H1 (cell line): ENCODE measurements around the gene MACROD2. TPM values are rescaled to one million over a fixed set of nuclear protein-coding genes. Genes with fewer than 3 reads are reported as not detected.

Experiments
- CEBPB ChIP-seq: IDR thresholded peaks from 2 replicates; pipeline ENCODE4 v1.6.1; 2012; ENCODE audit warnings: low read depth, low read length
- GTF2F1 ChIP-seq: IDR thresholded peaks from 2 replicates; pipeline ENCODE4 v1.6.1; 2012; ENCODE audit warnings: low read depth, low read length, improper control_type of control experiment, borderline replicate concordance
- NANOG ChIP-seq: IDR thresholded peaks from 2 replicates; pipeline ENCODE4 v1.6.1; 2011; ENCODE audit warnings: low read length, low read depth, mild to moderate bottlenecking, inconsistent platforms; ENCODE audit not compliant: insufficient read depth, poor library complexity, severe bottlenecking
- RAD21 ChIP-seq, 2 experiments: IDR thresholded peaks in 1 of 2; conservative IDR thresholded peaks in 1 of 2; 2 replicates each; pipeline ENCODE4 v1.6.1; 2011; ENCODE audit warnings: low read depth in 2 of 2, low read length in 2 of 2, improper control_type of control experiment in 1 of 2, inconsistent platforms in 1 of 2, mild to moderate bottlenecking in 1 of 2, moderate library complexity in 1 of 2
- SRF ChIP-seq: IDR thresholded peaks from 2 replicates; pipeline ENCODE4 v1.6.1; 2011; ENCODE audit warnings: mild to moderate bottlenecking, low read depth, low read length, moderate library complexity
- polyA plus RNA-seq, 7 experiments: library from polyadenylated mRNA; depleted of rRNA in 3 of 7; stranded (reverse) in 5 of 7; unstranded in 2 of 7; fragments of >200 nt in 5 of 7; fragments of 200-250 nt in 2 of 7; gene quantifications; 1 replicate in 5 of 7; 2 replicates in 1 of 7; 4 replicates in 1 of 7; pipeline versions ENCODE4 v1.2.1 to v1.2.3, GENCODE V29; 2011 to 2013; ENCODE audit warnings: missing spikeins in 2 of 7, mixed read lengths in 2 of 7
- total RNA-seq: library from RNA; stranded (reverse); fragmentation: NEBNext Ultra II Directional; extraction: Animal tissue kit (Norgen Biotek cat#: 25700); gene quantifications from 2 replicates; pipeline ENCODE4 v1.2.1, GENCODE V29; 2021
- TF ChIP-seq, protein P1 (sequence below): fragments of 300-600 bp; sonication (generic); IDR thresholded peaks from 2 replicates; pipeline ENCODE4 v1.7.1; 2012; ENCODE audit warnings: low read length, moderate library complexity, mild to moderate bottlenecking, inconsistent platforms; ENCODE audit not compliant: insufficient replicate concordance

The MACROD2 gene
- total and polyA plus RNA-seq, 2 of the 8 experiments (the other 6 are each of a cell fraction or from before 2014, with no cell fraction given) = 0.70 to 3.9 TPM

DNA sequence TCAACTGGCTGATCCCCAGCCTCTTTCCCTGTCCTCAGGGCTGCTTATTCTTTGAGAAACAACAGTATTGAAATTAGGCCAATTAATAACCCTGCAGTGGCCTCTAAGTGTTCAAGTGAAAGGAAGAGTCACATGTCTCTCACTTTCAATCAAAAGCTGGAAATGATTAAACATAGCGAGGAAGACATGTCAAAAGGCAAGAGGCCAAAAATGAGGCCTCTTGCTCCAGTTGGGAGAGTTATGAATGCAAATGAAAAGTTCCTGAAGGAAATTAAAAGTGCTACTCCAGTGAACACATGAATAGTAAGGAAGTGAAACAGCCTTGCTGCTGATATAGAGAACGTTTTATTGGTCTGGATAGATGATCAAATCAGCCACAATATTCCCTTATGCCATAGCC lies 131.5 kb downstream of the MACROD2 start (continued):
- TF ChIP-seq, protein P1, sequence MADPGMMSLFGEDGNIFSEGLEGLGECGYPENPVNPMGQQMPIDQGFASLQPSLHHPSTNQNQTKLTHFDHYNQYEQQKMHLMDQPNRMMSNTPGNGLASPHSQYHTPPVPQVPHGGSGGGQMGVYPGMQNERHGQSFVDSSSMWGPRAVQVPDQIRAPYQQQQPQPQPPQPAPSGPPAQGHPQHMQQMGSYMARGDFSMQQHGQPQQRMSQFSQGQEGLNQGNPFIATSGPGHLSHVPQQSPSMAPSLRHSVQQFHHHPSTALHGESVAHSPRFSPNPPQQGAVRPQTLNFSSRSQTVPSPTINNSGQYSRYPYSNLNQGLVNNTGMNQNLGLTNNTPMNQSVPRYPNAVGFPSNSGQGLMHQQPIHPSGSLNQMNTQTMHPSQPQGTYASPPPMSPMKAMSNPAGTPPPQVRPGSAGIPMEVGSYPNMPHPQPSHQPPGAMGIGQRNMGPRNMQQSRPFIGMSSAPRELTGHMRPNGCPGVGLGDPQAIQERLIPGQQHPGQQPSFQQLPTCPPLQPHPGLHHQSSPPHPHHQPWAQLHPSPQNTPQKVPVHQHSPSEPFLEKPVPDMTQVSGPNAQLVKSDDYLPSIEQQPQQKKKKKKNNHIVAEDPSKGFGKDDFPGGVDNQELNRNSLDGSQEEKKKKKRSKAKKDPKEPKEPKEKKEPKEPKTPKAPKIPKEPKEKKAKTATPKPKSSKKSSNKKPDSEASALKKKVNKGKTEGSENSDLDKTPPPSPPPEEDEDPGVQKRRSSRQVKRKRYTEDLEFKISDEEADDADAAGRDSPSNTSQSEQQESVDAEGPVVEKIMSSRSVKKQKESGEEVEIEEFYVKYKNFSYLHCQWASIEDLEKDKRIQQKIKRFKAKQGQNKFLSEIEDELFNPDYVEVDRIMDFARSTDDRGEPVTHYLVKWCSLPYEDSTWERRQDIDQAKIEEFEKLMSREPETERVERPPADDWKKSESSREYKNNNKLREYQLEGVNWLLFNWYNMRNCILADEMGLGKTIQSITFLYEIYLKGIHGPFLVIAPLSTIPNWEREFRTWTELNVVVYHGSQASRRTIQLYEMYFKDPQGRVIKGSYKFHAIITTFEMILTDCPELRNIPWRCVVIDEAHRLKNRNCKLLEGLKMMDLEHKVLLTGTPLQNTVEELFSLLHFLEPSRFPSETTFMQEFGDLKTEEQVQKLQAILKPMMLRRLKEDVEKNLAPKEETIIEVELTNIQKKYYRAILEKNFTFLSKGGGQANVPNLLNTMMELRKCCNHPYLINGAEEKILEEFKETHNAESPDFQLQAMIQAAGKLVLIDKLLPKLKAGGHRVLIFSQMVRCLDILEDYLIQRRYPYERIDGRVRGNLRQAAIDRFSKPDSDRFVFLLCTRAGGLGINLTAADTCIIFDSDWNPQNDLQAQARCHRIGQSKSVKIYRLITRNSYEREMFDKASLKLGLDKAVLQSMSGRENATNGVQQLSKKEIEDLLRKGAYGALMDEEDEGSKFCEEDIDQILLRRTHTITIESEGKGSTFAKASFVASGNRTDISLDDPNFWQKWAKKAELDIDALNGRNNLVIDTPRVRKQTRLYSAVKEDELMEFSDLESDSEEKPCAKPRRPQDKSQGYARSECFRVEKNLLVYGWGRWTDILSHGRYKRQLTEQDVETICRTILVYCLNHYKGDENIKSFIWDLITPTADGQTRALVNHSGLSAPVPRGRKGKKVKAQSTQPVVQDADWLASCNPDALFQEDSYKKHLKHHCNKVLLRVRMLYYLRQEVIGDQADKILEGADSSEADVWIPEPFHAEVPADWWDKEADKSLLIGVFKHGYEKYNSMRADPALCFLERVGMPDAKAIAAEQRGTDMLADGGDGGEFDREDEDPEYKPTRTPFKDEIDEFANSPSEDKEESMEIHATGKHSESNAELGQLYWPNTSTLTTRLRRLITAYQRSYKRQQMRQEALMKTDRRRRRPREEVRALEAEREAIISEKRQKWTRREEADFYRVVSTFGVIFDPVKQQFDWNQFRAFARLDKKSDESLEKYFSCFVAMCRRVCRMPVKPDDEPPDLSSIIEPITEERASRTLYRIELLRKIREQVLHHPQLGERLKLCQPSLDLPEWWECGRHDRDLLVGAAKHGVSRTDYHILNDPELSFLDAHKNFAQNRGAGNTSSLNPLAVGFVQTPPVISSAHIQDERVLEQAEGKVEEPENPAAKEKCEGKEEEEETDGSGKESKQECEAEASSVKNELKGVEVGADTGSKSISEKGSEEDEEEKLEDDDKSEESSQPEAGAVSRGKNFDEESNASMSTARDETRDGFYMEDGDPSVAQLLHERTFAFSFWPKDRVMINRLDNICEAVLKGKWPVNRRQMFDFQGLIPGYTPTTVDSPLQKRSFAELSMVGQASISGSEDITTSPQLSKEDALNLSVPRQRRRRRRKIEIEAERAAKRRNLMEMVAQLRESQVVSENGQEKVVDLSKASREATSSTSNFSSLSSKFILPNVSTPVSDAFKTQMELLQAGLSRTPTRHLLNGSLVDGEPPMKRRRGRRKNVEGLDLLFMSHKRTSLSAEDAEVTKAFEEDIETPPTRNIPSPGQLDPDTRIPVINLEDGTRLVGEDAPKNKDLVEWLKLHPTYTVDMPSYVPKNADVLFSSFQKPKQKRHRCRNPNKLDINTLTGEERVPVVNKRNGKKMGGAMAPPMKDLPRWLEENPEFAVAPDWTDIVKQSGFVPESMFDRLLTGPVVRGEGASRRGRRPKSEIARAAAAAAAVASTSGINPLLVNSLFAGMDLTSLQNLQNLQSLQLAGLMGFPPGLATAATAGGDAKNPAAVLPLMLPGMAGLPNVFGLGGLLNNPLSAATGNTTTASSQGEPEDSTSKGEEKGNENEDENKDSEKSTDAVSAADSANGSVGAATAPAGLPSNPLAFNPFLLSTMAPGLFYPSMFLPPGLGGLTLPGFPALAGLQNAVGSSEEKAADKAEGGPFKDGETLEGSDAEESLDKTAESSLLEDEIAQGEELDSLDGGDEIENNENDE = no peak
- TF ChIP-seq CEBPB (no peak), SRF (no peak), NANOG (no peak), RAD21 (IDR thresholded peaks at IDR 0.05 in 1 of 2, conservative IDR thresholded peaks at IDR 0.05 in 1 of 2; ENCODE audit: low read depth in 2 of 2, low read length in 2 of 2) (no peak), GTF2F1 (no peak)
- TF ChIP-seq, all 59 proteins: peak for 0
